Heart left ventricle (tissue), 16 donors: Measurements from ENCODE around the gene VGF. TPM values are rescaled to one million over a fixed set of nuclear protein-coding genes. Genes with fewer than 3 reads are reported as not detected.

Experiments
- ATAC-seq, 4 donors: fragments of 200-7000 bp; cut with Tn5 transposase; one replicate each; pipeline ENCODE4 v1.9.1; 2020 to 2022; ENCODE audit warnings: moderate library complexity in 4 of 4, mild to moderate bottlenecking in 3 of 4, moderate number of reproducible peaks in 1 of 4
- DNase-seq, 5 donors: peaks; one replicate each; pipeline ENCODE4 v3.0.0-alpha.2; 2020
- H3K27ac ChIP-seq, 12 donors: fragments of 200-600 bp; sonication (generic) in 4 of 12; one replicate each; pipeline versions ENCODE4 v1.5.0 to v1.8.0; 2016 to 2022; ENCODE audit warnings: mild to moderate bottlenecking in 2 of 12
- H3K27me3 ChIP-seq, 9 donors: fragments of 200-600 bp; sonication (generic) in 2 of 9; one replicate each; pipeline versions ENCODE4 v1.5.1 to v1.8.0; 2016 to 2022; ENCODE audit warnings: mild to moderate bottlenecking in 3 of 9
- H3K36me3 ChIP-seq, 9 donors: fragments of 200-600 bp; sonication (generic) in 2 of 9; one replicate each; pipeline versions ENCODE4 v1.5.0 to v1.8.0; 2018 to 2022; ENCODE audit warnings: mild to moderate bottlenecking in 2 of 9
- H3K4me1 ChIP-seq, 12 donors: fragments of 200-600 bp; sonication (generic) in 4 of 12; one replicate each; pipeline versions ENCODE4 v1.5.0 to v1.8.0; 2016 to 2022; ENCODE audit warnings: mild to moderate bottlenecking in 3 of 12
- H3K4me3 ChIP-seq, 12 donors: fragments of 200-600 bp; sonication (generic) in 4 of 12; one replicate each; pipeline versions ENCODE4 v1.5.0 to v1.8.0; 2017 to 2022; ENCODE audit warnings: mild to moderate bottlenecking in 9 of 12, moderate library complexity in 4 of 12
- H3K9me3 ChIP-seq, 12 donors: fragments of 200-600 bp; sonication (generic) in 4 of 12; one replicate each; pipeline versions ENCODE4 v1.5.0 to v1.8.0; 2016 to 2022; ENCODE audit warnings: mild to moderate bottlenecking in 1 of 12
- POLR2A ChIP-seq, 2 donors: fragments of 450-650 bp; IDR thresholded peaks; one replicate each; pipeline ENCODE4 v1.6.1; 2017; ENCODE audit warnings: antibody characterized with exemption in 2 of 2, mild to moderate bottlenecking in 2 of 2, moderate library complexity in 2 of 2
- whole genome bisulfite sequencing, 4 donors: extraction: QIAGEN DNeasy Blood & Tissue Kit in 2 of 4; methylation state at CpG; one replicate each; pipeline versions ENCODE4 v1.1.5 to v1.1.7; 2013 to 2018; 5-methylcytosine and 5-hydroxymethylcytosine counted together
- intact Hi-C, 10 donors: fragments of 100-400 bp; cut with DNase I; formaldehyde crosslinking; loops; one replicate each; pipeline versions ENCODE4 v1.11.1 to v1.14.2; 2022
- polyA plus RNA-seq, 2 donors: library from polyadenylated mRNA; stranded (reverse); fragments of 200-250 nt; gene quantifications; one replicate each; pipeline ENCODE4 v1.2.3, GENCODE V29; 2013
- total RNA-seq, 9 donors: library from RNA; depleted of rRNA in 2 of 9; stranded (reverse); fragments of >200 nt in 2 of 9; fragmentation: NEBNext Ultra II Directional in 3 of 9; extraction: Animal tissue kit (Norgen Biotek cat#: 25700) in 3 of 9; gene quantifications; one replicate each; pipeline versions ENCODE4 v1.1.0 to v1.2.4, GENCODE V29; 2016 to 2023
- TF ChIP-seq, protein P1 (sequence below), 12 donors: fragments of 200-600 bp; sonication (generic) in 4 of 12; IDR thresholded peaks; one replicate each; pipeline versions ENCODE4 v1.5.0 to v1.8.0; 2018 to 2022; ENCODE audit warnings: antibody characterized with exemption in 12 of 12, mild to moderate bottlenecking in 5 of 12
- donor health status: ischemic (EF 13 %, LVEDD 7.1; RV severe dilation, severe dysfunction).
- donor health status: healthy with polysubstance abuse.
- donor health status: DM: no; HTN: yes; CAD: no.
- donor health status: DM: no; HTN: no; CAD: no.
- donor health status: ischemic (EF 25% LVEDD 6.9; RV normal size, moderate dysfunction).
- donor health status: ischemic (EF 25% LVEDD 5.7; RV mildly dilated, moderate dysfunction).
- donor health status: healthy.
- donor health status: DM: yes; HTN: yes; CAD: no.
- donor health status: ischemic (EF 35%, LVEDD 5.7; RV mildly dilated, moderate dysfunction).
- donor health status: nonischemic (EF 11% LVEDD 7.7; RV severe dilation, severe dysfunction).
- donor health status: DM: yes; HTN: yes; CAD: no.
- donor health status: PGD.
- donor health status: ischemic (EF 29% LVEDD 5.4; RV normal size, mild dysfunction).
- donor health status: nonischemic (EF 23%, LVEDD 6.1; RV moderate dilation, normal function).

The VGF gene
- total and polyA plus RNA-seq, 11 donors: 0.09 to 0.19 (median 0.14) TPM; not detected in 8

- TF ChIP-seq POLR2A (IDR thresholded peaks at IDR 0.05): no peak
- TF ChIP-seq, protein P1, sequence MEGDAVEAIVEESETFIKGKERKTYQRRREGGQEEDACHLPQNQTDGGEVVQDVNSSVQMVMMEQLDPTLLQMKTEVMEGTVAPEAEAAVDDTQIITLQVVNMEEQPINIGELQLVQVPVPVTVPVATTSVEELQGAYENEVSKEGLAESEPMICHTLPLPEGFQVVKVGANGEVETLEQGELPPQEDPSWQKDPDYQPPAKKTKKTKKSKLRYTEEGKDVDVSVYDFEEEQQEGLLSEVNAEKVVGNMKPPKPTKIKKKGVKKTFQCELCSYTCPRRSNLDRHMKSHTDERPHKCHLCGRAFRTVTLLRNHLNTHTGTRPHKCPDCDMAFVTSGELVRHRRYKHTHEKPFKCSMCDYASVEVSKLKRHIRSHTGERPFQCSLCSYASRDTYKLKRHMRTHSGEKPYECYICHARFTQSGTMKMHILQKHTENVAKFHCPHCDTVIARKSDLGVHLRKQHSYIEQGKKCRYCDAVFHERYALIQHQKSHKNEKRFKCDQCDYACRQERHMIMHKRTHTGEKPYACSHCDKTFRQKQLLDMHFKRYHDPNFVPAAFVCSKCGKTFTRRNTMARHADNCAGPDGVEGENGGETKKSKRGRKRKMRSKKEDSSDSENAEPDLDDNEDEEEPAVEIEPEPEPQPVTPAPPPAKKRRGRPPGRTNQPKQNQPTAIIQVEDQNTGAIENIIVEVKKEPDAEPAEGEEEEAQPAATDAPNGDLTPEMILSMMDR (IDR thresholded peaks at IDR 0.05): no peak
- H3K9me3 ChIP-seq: no peaks in the 10 kb centered on the region
- no peaks in the 10 kb centered on the region for H3K27me3 ChIP-seq
- peaks cover 0 to 42% (median 26%) of the 10 kb centered on the region in 12 donors for H3K4me1 ChIP-seq
- H3K27ac ChIP-seq: no peak overlapping the region
- H3K36me3 ChIP-seq: no peaks in the 10 kb centered on the region
- ATAC-seq (no peak), DNase-seq (no peak)
- WGBS, 4 donors: 91 to 95% (median 93%) methylated on average over 3 of the region's 3 CpGs
- intact Hi-C loops: no loop called here
- H3K4me3 ChIP-seq: no peak overlapping the region
Measured at GRCh38 chr7:101118856-101119255, 46.5 kb downstream of the VGF start.

DNA sequence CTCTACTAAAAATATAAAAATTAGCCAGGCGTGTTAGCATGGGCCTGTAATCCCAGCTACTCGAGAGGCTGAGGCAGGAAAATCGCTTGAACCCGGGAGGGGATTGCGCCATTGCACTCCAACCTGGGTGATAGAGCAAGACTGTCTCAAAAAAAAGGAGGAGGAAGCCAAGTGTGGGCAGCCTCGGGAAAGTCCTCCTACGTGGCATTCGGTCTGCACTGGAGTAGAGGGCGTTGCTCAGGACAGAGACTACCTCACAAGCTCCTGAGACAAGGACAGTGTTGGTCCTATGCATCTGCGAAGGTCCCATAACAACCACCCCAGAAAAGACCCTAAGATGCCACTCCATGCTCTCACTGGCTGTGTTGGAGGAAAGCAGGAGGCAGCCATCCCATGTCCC is 48.5 kb downstream of the VGF start:
- DNase-seq (no peak), ATAC-seq (no peak)
- Histone ChIP-seq H3K36me3 (no peaks in the 10 kb centered on the region), H3K27me3 (no peaks in the 10 kb centered on the region), H3K4me1 (peaks cover 0 to 30% (median 20%) of the 10 kb centered on the region in 12 donors), H3K27ac (peak overlapping the region in 8 of 12 donors; percentile 16 to 60 (median 42)), H3K4me3 (no peak overlapping the region), H3K9me3 (no peaks in the 10 kb centered on the region)
- WGBS, 4 donors: 80 to 84% (median 83%) methylated on average over 10 of the region's 10 CpGs
- intact Hi-C loops: no loop called here
- TF ChIP-seq, protein P1 (IDR thresholded peaks at IDR 0.05): no peak
- no peak for TF ChIP-seq POLR2A (IDR thresholded peaks at IDR 0.05)

- Histone ChIP-seq H3K36me3 (no peaks in the 10 kb centered on the region), H3K27ac (no peak overlapping the region), H3K4me1 (peaks cover 0 to 34% (median 21%) of the 10 kb centered on the region in 12 donors), H3K9me3 (no peaks in the 10 kb centered on the region), H3K4me3 (no peak overlapping the region), H3K27me3 (no peaks in the 10 kb centered on the region)
- 91 to 98% (median 94%) methylated on average over 3 of the region's 3 CpGs for WGBS, 4 donors
- no peak for TF ChIP-seq POLR2A (IDR thresholded peaks at IDR 0.05)
- TF ChIP-seq, protein P1 (IDR thresholded peaks at IDR 0.05): no peak
- intact Hi-C loops: no loop called here
- DNase-seq (no peak), ATAC-seq (no peak)
Measured at GRCh38 chr7:101115215-101115614, 50.2 kb downstream of the VGF start.

DNA sequence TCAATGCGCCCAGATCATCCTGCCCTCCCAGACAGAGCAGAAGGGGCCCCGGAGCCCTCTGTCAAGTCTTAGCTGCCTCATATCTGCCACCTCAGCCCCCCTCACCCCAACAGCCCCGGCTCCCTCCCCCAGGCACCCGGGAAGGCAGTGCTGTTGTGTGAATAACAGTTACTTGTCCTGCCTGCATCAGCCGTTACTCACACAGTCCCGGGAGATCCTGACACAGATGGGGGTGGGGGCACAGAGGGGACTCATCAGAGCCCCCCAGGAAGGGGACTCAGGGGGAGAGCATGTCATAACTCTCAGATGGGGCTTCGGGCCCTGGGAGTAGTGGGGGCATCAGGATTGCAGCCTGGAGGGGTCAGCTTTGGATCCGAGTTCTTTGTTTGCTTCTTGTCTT is 50.9 kb downstream of the VGF start:
- Histone ChIP-seq H3K36me3 (no peaks in the 10 kb centered on the region), H3K9me3 (no peaks in the 10 kb centered on the region), H3K4me3 (no peak overlapping the region), H3K27me3 (no peaks in the 10 kb centered on the region), H3K27ac (no peak overlapping the region), H3K4me1 (peaks cover 0 to 34% (median 21%) of the 10 kb centered on the region in 12 donors)
- intact Hi-C loops: no loop called here
- TF ChIP-seq, protein P1 (IDR thresholded peaks at IDR 0.05): no peak
- TF ChIP-seq POLR2A (IDR thresholded peaks at IDR 0.05): no peak
- ATAC-seq (no peak), DNase-seq (no peak)
- 57 to 75% (median 61%) methylated on average over 5 to 8 of the region's 8 CpGs for WGBS, 4 donors
